Spleen (tissue), 11 donors: Measurements from ENCODE around the gene GPR157. TPM values are rescaled to one million over a fixed set of nuclear protein-coding genes. Genes with fewer than 3 reads are reported as not detected.

Experiments used
- DNase-seq: peaks from one replicate; pipeline ENCODE4 v3.0.0-alpha.2; 2020
- H3K27ac ChIP-seq, 8 donors: fragments of 200-600 bp; sonication (generic) in 7 of 8; 1 replicate in 4 of 8; 2 replicates in 4 of 8; pipeline versions ENCODE4 v1.5.0 to v1.8.0; 2016 to 2021; ENCODE audit warnings: inconsistent platforms in 4 of 8, mild to moderate bottlenecking in 4 of 8, moderate library complexity in 1 of 8
- H3K27me3 ChIP-seq, 7 donors: fragments of 200-600 bp; sonication (generic) in 6 of 7; replicated peaks in 1 of 7; 1 replicate in 4 of 7; 2 replicates in 3 of 7; pipeline versions ENCODE4 v1.5.0 to v1.8.0; 2016 to 2021; ENCODE audit warnings: inconsistent platforms in 3 of 7, mild to moderate bottlenecking in 1 of 7
- H3K36me3 ChIP-seq, 6 donors: fragments of 200-600 bp; sonication (generic) in 5 of 6; 1 replicate in 4 of 6; 2 replicates in 2 of 6; pipeline versions ENCODE4 v1.5.0 to v1.8.0; 2016 to 2021; ENCODE audit warnings: inconsistent platforms in 2 of 6
- H3K4me1 ChIP-seq, 6 donors: fragments of 200-600 bp; sonication (generic) in 5 of 6; 1 replicate in 3 of 6; 2 replicates in 3 of 6; pipeline versions ENCODE4 v1.5.0 to v1.8.0; 2016 to 2021; ENCODE audit warnings: inconsistent platforms in 3 of 6
- H3K4me3 ChIP-seq, 8 donors: fragments of 200-600 bp; sonication (generic) in 7 of 8; 1 replicate in 4 of 8; 2 replicates in 4 of 8; pipeline versions ENCODE4 v1.5.0 to v1.8.0; 2016 to 2021; ENCODE audit warnings: inconsistent platforms in 4 of 8, mild to moderate bottlenecking in 4 of 8, moderate library complexity in 2 of 8
- H3K9me3 ChIP-seq, 8 donors: fragments of 200-600 bp; sonication (generic) in 7 of 8; 1 replicate in 4 of 8; 2 replicates in 4 of 8; pipeline versions ENCODE4 v1.5.0 to v1.8.0; 2016 to 2021; ENCODE audit warnings: inconsistent platforms in 4 of 8
- CTCF ChIP-seq, 11 experiments: fragments of 200-600 bp in 7 of 11; fragments of 450-650 bp in 4 of 11; sonication (generic) in 4 of 11; IDR thresholded peaks in 8 of 11; conservative IDR thresholded peaks in 3 of 11; 1 replicate in 7 of 11; 2 replicates in 4 of 11; pipeline versions ENCODE4 v1.4.0 to v1.8.0; 2016 to 2021; ENCODE audit warnings: antibody characterized with exemption in 11 of 11, inconsistent platforms in 4 of 11, mild to moderate bottlenecking in 1 of 11
- POLR2A ChIP-seq, 3 donors: fragments of 450-650 bp; IDR thresholded peaks; one replicate each; pipeline ENCODE4 v1.5.1; 2017; ENCODE audit warnings: antibody characterized with exemption in 3 of 3, mild to moderate bottlenecking in 1 of 3
- POLR2AphosphoS5 ChIP-seq, 3 donors: sonication (generic); formaldehyde crosslinking; IDR thresholded peaks; one replicate each; pipeline ENCODE4 v1.5.1; 2017; ENCODE audit warnings: antibody characterized with exemption in 3 of 3
- WGBS, 5 donors: extraction: QIAGEN DNeasy Blood & Tissue Kit in 3 of 5; methylation state at CpG; one replicate each; pipeline versions ENCODE4 v1.1.5 to v1.1.7; 2013 to 2018; 5-methylcytosine and 5-hydroxymethylcytosine counted together
- intact Hi-C: fragments of 100-400 bp; cut with DNase I; formaldehyde crosslinking; loops from one replicate; pipeline ENCODE4 v1.15.0; 2023; ENCODE audit warnings: low total_unique reads
- polyA plus RNA-seq, 3 donors: library from polyadenylated mRNA; stranded (reverse); fragments of 200-250 nt; gene quantifications; one replicate each; pipeline ENCODE4 v1.2.1, GENCODE V29; 2013
- total RNA-seq, 7 donors: library from RNA; depleted of rRNA in 3 of 7; stranded (reverse); fragments of >200 nt in 3 of 7; fragmentation: NEBNext Ultra II Directional in 4 of 7; extraction: Animal tissue kit (Norgen Biotek cat#: 25700) in 4 of 7; gene quantifications; one replicate each; pipeline versions ENCODE4 v1.1.0 to v1.2.1, GENCODE V29; 2016 to 2021
- donor health status: healthy with polysubstance abuse.
- donor health status: DM: no; HTN: no; CAD: no; lungs with moderate emphysema.
- donor health status: DM: no; HTN: no; CAD: no.
- donor health status: Bipolar disorder and iron deficiency.
- donor health status: healthy.
- donor health status: DM: no; HTN: no; CAD: no.
- donor health status: DM: yes; HTN: yes; CAD: no.

Gene GPR157
- total and polyA plus RNA-seq, 10 donors = 1.2 to 10.5 (median 6.8) TPM

- intact Hi-C loops = loop anchor here (10.0 kb wide), 1 partner anchor 82 kb away; no protein-coding TSS in a partner anchor
Measured at GRCh38 chr1:9112961-9113880, 15.7 kb downstream of the GPR157 start.

GRCh38 chr1:9111957-9112356 is 16.9 kb downstream of the GPR157 start:
- H3K27ac ChIP-seq = no peak overlapping the region
- intact Hi-C loops = loop anchor here (10.0 kb wide), 1 partner anchor 83 kb away; no protein-coding TSS in a partner anchor
- peaks cover 0 to 41% (median 2%) of the 10 kb centered on the region in 6 donors for H3K36me3 ChIP-seq
- H3K4me3 ChIP-seq = no peak overlapping the region
- DNase-seq = peak; percentile 43
- TF ChIP-seq POLR2A (IDR thresholded peaks at IDR 0.05) = no peak
- peaks cover 0 to 14% (median 9%) of the 10 kb centered on the region in 6 donors for H3K4me1 ChIP-seq
- WGBS, 5 donors = 67 to 86% (median 81%) methylated on average over 8 to 9 of the region's 9 CpGs
- H3K9me3 ChIP-seq = no peaks in the 10 kb centered on the region
- no peaks in the 10 kb centered on the region for H3K27me3 ChIP-seq

More at GRCh38 chr1:9112961-9113880, 15.7 kb downstream of the GPR157 start:
- Histone ChIP-seq H3K4me3 (no peak overlapping the region), H3K36me3 (peaks cover 0 to 28% (median 2%) of the 10 kb centered on the region in 6 donors), H3K9me3 (no peaks in the 10 kb centered on the region), H3K4me1 (peaks cover 0 to 14% (median 9%) of the 10 kb centered on the region in 6 donors), H3K27me3 (no peaks in the 10 kb centered on the region), H3K27ac (no peak overlapping the region)
- 91 to 96% (median 93%) methylated on average over 13 of the region's 13 CpGs for WGBS, 5 donors
- DNase-seq = peak; percentile 56
- no peak for TF ChIP-seq POLR2AphosphoS5 (IDR thresholded peaks at IDR 0.05)
- no peak for TF ChIP-seq CTCF (IDR thresholded peaks at IDR 0.05 in 8 of 11, conservative IDR thresholded peaks at IDR 0.05 in 3 of 11)
- TF ChIP-seq POLR2A (IDR thresholded peaks at IDR 0.05) = no peak

DNA sequence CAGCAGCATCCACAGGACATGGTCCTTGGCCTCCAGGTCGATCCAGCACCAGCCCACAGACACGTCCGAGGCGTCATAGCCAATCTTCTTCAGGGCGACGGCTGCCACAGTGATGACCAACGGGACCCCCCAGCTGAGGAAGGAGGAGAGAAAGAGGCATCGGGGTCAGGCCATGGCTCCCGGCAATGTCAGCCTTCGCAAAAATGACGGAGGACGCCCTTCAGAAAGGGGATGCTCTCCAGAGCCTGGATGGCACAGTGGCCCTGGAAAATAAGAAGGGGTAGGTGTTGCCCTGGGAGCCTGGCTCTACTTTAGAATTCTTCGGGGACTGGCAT is 17.6 kb downstream of the GPR157 start:
- 84 to 96% (median 92%) methylated on average over 13 of the region's 13 CpGs for WGBS, 5 donors
- peaks cover 0 to 14% (median 9%) of the 10 kb centered on the region in 6 donors for H3K4me1 ChIP-seq
- H3K27me3 ChIP-seq = no peaks in the 10 kb centered on the region
- H3K27ac ChIP-seq = no peak overlapping the region
- TF ChIP-seq CTCF (IDR thresholded peaks at IDR 0.05 in 8 of 11, conservative IDR thresholded peaks at IDR 0.05 in 3 of 11) = no peak
- TF ChIP-seq POLR2AphosphoS5 (IDR thresholded peaks at IDR 0.05) = no peak
- no peak for TF ChIP-seq POLR2A (IDR thresholded peaks at IDR 0.05)
- no peak overlapping the region for H3K4me3 ChIP-seq
- DNase-seq = no peak
- H3K9me3 ChIP-seq = no peaks in the 10 kb centered on the region
- intact Hi-C loops = loop anchor here (10.0 kb wide), 1 partner anchor 83 kb away; no protein-coding TSS in a partner anchor
- H3K36me3 ChIP-seq = peaks cover 0 to 47% (median 2%) of the 10 kb centered on the region in 6 donors

- TF ChIP-seq POLR2A (IDR thresholded peaks at IDR 0.05) = no peak
- peak; percentile 18 to 49 (median 34) for TF ChIP-seq POLR2AphosphoS5 (IDR thresholded peaks at IDR 0.05)
- peak; percentile 68 to 91 (median 86) for TF ChIP-seq CTCF (IDR thresholded peaks at IDR 0.05 in 8 of 11, conservative IDR thresholded peaks at IDR 0.05 in 3 of 11)
- Histone ChIP-seq H3K4me3 (no peak overlapping the region), H3K27ac (no peak overlapping the region), H3K36me3 (peaks cover 0 to 48% (median 2%) of the 10 kb centered on the region in 6 donors), H3K4me1 (peaks cover 0 to 14% (median 9%) of the 10 kb centered on the region in 6 donors), H3K27me3 (no peaks in the 10 kb centered on the region), H3K9me3 (no peaks in the 10 kb centered on the region)
- whole genome bisulfite sequencing, 5 donors = 20 to 49% (median 42%) methylated on average over 8 to 18 of the region's 18 CpGs
- DNase-seq = peak; percentile 96
- intact Hi-C loops = loop anchor here (10.0 kb wide), 1 partner anchor 84 kb away; no protein-coding TSS in a partner anchor
Measured at GRCh38 chr1:9110669-9111356, 18.1 kb downstream of the GPR157 start.
